ENCODE measurements around the gene EGR2.

DNA sequence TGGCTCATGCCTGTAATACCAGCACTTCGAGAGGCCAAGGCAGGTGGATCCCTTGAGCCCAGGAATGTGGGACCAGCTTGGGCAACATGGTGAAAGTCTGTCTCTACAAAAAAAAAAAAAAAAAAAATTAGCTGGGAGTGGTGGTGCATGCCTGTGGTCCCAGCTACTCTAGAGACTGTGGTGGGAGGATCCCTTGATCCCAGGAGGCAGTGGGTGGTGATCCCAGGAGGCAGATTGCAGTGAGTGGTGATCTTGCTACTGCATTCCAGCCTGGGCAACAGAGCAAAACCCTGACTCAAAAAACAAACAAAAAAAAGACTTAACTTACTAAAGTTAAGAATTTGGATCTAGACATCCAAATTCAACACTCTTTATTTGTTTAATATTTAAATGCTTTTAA, 21.9 kb downstream of the EGR2 start:
- no peak for TF ChIP-seq POLR2A (IDR thresholded peaks at IDR 0.05; ENCODE audit: borderline replicate concordance, extremely low read depth, insufficient read depth, insufficient read length)
- no peak for TF ChIP-seq ZNF274 (IDR thresholded peaks at IDR 0.05; ENCODE audit: low read depth, low read length)
- no peak for TF ChIP-seq EGR1 (IDR thresholded peaks at IDR 0.05; ENCODE audit: low read depth)
- TF ChIP-seq, protein P1, sequence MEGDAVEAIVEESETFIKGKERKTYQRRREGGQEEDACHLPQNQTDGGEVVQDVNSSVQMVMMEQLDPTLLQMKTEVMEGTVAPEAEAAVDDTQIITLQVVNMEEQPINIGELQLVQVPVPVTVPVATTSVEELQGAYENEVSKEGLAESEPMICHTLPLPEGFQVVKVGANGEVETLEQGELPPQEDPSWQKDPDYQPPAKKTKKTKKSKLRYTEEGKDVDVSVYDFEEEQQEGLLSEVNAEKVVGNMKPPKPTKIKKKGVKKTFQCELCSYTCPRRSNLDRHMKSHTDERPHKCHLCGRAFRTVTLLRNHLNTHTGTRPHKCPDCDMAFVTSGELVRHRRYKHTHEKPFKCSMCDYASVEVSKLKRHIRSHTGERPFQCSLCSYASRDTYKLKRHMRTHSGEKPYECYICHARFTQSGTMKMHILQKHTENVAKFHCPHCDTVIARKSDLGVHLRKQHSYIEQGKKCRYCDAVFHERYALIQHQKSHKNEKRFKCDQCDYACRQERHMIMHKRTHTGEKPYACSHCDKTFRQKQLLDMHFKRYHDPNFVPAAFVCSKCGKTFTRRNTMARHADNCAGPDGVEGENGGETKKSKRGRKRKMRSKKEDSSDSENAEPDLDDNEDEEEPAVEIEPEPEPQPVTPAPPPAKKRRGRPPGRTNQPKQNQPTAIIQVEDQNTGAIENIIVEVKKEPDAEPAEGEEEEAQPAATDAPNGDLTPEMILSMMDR (IDR thresholded peaks at IDR 0.05 in 2 of 3, conservative IDR thresholded peaks at IDR 0.05 in 1 of 3; ENCODE audit: borderline replicate concordance in 1 of 3, insufficient read depth in 1 of 3, low read depth in 2 of 3, low read length in 2 of 3) = no peak
- TF ChIP-seq, protein P2, sequence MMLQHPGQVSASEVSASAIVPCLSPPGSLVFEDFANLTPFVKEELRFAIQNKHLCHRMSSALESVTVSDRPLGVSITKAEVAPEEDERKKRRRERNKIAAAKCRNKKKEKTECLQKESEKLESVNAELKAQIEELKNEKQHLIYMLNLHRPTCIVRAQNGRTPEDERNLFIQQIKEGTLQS (IDR thresholded peaks at IDR 0.05) = no peak
- TF ChIP-seq YY1 (IDR thresholded peaks at IDR 0.05; ENCODE audit: extremely low read depth, insufficient replicate concordance, low read depth, low read length) = no peak

Measured in HCT116 (cell line).